Measurements from ENCODE around the gene TP53RK.

TP53RK gene

DNA sequence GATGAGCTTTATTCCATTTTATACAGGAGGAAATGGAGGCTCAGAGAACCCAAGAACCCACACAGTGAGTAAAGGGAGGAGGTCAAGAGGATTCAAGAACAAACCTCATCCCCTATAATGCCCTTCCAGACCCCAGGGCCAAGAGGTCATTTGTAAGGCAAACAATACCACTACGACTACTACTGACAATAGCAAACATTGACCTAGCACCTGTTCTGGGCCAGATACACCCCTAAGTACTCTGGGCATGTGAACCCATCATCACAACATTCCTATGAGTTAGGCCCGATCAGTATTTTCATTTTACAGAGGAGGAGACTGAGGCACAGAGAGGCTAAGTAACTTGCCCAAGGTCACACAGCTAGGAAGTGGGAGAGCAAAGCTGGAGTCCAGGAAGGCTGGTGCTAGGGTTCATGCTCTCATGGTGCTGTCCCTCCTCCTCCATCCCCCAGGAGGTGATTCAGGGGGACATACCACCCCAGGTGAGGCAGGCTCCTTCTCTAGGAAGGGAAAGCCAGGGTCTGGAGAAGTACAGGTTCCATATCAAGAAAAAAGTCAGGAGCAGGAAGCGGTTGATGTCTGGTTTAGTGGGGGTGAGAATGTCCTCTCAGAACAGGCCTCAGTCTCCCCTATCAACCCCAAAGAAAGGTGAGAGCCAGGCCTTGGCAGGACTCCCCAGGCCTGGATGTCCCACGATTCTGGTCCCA is 51.7 kb downstream of the TP53RK start:
- DNase-seq = no peak

DNA sequence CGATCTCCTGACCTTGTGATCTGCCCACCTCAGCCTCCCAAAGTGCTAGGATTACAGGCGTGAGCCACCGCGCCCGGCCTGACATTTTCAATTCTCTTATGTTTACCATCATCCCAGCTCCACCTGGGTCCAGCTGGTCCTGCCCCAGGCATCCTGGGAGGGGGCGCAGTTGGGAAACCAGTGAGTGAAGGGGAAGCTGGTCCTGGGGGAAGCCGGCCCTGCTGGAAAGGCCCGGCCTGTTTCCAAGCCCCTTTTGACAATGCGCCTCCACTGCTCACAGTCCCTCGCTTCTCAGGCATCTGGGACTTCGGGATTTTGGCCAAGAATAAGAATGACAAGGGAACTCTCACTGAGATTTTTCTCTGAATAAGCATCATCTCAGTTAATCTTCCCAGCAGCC is 52.2 kb downstream of the TP53RK start:
- DNase-seq = no peak

DNA sequence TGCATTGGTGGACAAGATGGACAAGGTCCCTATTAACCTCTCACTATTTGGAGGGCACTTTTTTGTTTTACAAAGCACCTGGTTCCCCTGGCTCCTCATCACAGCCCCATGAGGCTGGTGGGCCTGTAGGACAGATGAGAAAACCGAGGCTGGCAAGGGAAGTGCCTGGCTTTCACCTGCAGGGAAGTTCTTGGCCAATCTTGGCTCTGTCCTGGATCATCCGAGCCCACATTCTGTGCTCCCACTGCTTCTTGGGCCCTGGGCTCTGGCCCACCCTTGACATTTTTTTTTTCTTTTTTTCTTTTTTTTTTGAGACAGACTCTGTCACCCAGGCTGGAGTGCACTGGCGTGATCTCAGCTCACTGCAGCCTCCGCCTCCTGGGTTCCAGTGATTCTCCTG is 52.7 kb downstream of the TP53RK start:
- no peak for DNase-seq

DNA sequence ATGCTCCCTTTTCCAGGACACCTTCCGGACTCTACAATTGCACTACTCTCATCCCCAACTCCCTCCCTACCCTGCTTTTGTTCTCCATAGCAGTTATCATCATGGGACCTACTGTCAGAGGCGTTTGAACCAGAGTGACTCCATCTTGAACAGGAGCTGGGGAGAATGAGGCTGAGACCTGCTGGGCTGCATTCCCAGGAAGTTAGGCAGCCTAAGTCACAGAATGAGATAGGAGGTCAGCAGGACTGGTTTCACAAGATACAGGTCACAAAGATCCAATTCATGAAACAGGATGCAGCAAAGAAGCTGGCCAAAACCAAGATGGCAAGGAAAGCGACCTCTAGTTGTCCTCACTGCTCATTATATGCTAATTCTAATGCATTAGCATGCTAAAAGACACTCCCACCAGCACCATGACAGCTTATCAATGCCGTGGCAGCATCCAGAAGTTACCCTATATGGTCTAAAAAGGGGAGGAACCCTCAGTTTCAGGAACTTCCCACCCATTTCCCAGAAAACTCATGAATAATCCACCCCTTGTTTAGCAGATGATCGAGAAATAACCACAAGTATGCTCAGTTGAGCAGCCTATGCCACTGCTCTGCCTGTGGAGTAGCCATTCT is 53.6 kb downstream of the TP53RK start:
- DNase-seq = no peak

DNA sequence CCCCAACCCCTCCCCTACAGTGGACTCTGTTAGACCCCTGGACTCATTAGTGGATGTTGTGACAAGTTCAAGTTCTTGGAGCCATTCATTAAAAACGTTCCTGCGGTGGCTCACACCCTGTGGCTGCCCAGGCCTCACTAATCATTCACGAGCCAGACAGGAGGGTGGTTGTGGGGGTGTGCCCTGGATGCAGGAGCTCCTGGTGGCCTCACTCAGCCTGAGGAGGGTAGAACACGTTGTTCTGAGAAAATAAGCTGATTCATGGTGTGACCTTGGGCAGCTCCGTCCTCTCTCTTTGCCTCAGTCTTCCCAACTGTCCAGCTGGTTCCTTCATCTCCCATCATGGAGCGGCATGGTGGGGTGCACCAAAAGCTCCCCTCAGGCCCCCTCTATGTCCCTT is 54.7 kb downstream of the TP53RK start:
- no peak for DNase-seq
